ENCODE results near the gene SKA1.

SKA1 gene

GRCh38 chr18:50374753-50375391, at the start of gene SKA1:
TSS of gene SKA1 (plus strand) at chr18:50375046. CDS start at chr18:50375831, 785 bp downstream.
- peak; percentile 93 for DNase-seq

DNA sequence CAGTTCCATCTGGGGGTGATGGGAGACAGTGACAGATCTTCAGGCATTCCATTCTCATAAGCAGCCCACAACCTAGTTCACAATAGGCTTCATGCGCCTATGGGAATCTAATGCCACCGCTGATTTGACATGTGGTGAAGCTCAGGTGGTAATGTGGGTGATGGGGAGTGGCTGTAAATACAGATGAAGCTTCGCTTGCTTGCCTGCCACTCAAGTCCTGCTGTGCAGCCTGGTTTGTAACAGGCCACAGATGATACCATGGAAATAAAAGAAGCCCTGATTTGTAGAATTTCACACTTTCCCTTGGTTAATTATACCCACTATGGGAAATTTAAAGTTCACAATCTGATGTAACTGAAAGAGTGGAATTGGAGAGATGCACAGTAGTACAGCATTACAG, 46.9 kb upstream of the SKA1 start:
- DNase-seq: no peak

DNA sequence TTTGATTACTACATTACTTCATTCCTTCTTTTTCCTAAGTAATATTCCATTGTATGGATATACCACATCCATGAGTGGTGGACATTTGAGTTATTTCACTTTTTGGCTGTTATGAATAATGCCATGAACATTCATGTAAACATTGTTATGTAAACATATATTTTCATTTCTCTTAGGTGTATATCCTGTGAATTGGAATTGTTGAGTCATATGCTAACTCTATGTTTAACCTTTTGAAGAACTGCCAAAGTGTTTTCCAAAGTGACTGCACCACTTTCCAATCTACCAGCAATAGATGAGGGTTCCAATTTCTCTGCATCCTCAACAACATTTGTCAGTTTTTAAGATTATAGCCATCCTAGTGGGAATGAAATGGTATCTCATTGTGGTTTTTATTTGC, 44.7 kb upstream of the SKA1 start:
- DNase-seq: no peak

GRCh38 chr18:50331691-50332090, 43.2 kb upstream of the SKA1 start:
- DNase-seq: no peak

GRCh38 chr18:50334546-50335152, 40.2 kb upstream of the SKA1 start:
- DNase-seq: no peak

- DNase-seq: no peak
These were observed 36.7 kb upstream of the SKA1 start for GRCh38 chr18:50338122-50338521.

- no peak for DNase-seq
These were observed 36.1 kb upstream of the SKA1 start for GRCh38 chr18:50338715-50339114.

DNA sequence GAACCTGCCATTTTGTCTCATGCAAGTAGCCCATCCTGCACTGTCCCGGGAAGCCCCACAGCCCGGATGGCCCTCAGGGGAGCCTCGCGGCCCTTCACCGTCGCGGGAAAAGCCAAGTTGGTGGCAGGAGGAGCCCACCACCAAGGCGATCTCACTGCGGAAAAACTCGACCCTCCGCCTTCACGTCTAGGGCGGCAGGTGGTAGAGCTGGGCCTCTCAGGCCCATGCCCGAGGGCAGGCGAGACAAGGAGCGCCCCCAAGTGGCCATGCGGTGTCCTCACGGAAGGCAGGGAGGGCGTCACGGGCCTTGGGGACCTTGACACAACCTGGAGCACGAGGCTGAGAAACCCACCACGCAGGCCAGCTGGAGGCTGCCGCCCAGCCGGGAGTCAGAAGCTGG, 34.8 kb upstream of the SKA1 start:
- DNase-seq: no peak

GRCh38 chr18:50341443-50341842, 33.4 kb upstream of the SKA1 start:
- no peak for DNase-seq

- DNase-seq: no peak
These were observed 24.1 kb upstream of the SKA1 start for GRCh38 chr18:50350699-50351098.

DNA sequence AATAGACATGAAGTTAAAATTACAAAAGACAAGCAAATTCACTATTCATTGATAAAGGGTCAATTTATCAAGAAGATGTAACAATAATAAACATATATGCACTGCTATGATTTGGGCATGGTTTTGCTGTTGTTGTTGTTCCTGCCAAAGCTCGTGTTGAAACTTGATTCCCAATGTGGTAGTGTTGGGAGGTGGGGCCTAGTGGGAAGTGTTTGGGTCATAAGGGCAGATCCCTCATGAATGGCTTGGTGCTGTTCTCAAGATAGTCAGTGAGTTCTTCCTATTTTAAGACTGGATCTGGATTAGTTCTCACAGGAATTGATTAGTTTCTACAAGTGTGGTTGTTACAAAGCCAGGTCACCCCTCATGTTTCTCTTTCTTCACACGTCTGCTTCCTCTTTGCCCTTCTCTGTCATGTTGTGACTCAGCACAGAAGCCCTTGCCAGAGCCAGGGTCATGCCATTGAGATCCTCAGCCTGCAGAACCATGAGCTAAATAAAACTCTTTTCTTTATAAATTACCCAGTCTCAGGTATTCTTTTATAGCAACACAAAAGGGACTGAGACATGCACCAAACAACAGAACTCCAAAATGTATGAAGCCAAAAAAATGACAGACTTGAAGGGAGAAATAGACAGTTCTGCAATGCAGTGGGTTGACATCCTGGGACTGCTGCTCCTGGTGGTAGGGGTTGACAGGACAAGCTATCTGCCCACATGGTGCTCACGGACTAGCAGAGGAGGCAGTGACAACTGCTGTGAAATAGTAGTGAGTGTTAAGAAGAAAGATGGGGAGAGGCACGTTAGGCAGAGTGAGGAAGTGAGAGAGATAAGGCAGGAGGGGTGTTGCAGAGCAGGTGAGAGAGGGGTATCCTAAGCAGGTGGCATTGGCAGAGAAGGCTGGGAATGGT, 18.6 kb upstream of the SKA1 start:
- peak; percentile 37 for DNase-seq

DNA sequence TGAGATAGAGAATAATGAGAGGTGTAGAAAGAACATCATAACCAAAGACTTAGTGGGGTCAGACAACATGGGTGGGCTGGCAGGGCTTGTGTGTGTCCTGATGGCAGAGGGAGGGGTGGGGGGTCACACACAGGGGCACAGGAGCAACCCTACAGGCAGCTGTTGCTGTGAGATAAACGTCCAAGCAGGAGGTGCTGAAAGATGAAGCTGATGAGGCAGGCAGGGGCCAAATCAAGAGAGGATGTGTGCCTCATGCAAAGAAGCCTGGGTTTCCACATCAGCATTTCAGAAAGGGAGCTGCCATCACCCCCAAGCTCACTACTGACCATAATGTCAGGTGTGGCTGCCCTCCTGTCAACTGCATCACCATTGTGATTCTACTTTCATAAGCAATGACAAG, 16.0 kb upstream of the SKA1 start:
- no peak for DNase-seq

GRCh38 chr18:50359806-50360205, 15.0 kb upstream of the SKA1 start:
- DNase-seq: no peak

DNA sequence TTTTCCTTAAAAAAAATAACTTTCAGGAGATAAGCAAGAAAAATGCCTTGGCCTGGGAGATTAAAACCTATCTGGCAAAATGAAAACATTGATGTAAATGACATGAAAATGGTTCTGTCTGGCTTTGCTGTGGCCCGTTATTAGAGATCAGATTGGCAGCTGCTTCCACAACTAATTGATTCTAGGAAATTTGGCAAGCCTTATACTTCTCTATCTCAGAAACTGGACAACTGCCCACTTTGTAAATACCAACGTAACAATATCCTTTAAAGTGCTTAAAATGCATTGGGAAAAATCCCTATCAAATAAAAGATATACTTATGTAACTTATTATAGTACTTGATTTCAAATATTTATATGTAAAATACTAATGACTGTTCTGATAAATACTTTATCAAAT, 14.2 kb upstream of the SKA1 start:
- no peak for DNase-seq

DNA sequence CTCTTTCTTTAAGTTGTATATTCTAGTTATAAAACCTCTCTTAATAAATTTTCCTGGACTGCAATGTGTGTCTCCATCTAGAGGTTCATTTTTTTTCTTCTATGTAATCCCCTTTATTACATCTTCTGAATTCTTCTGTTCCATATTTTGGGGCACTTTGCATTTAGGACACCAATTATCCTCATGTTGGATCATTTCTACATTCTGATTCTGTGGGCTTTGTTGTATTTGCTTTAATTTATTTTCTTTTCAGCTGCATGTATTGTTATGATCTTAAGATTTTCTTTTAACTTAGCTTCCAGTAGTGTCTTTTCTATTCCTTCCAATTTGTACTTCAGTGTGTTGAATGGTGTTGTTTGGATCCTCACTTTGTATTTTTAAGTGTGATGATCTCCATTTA, 5.2 kb upstream of the SKA1 start:
- DNase-seq: no peak

GRCh38 chr18:50372743-50373142, 2.1 kb upstream of the SKA1 start:
- no peak for DNase-seq

GRCh38 chr18:50373561-50374219, 1.2 kb upstream of the SKA1 start:
- DNase-seq: no peak

GRCh38 chr18:50374220-50374752, 560 bp upstream of the SKA1 start:
- no peak for DNase-seq

DNA sequence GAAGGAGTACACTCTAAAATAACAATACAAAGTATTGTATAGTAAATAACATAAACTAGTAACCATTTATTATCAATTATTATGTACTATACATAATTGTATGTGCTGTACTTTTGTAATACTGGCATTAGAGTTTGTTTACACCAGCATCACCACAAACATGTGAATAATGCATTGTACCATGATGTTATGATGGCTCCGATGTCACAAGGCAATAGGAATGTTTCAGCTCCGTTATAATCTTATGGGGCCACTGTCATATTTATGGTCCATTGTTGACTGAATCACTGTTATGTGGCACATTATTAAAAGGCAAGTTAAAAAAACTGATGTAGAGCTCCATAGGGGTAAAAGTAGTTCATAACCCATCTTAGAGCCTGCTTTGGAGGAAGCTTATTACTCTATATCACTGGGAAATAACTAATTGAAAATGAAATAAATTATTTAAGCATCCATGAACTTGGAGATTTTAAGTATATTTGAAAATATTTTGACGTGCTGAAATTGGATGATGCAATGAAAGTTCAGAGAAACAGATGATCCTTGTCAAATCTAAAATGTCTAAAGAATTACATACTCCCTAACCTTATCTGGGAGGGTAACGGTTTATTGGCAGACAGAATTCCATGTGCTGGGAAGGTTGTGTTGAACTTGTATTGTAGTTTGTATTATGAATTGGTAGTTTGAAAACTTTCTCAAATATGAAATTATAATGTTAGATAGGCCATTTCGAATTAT, 2.4 kb downstream of the SKA1 start:
- no peak for DNase-seq

- DNase-seq: no peak
These were observed 14.1 kb downstream of the SKA1 start for GRCh38 chr18:50388988-50389387.

GRCh38 chr18:50393802-50394201, 19.0 kb downstream of the SKA1 start:
- no peak for DNase-seq

- no peak for DNase-seq
These were observed 20.2 kb downstream of the SKA1 start for GRCh38 chr18:50395093-50395492.
